Fibroblast of lung (primary cell): ENCODE measurements around the gene ABCA2. TPM values are rescaled to one million over a fixed set of nuclear protein-coding genes. Genes with fewer than 3 reads are reported as not detected.

Experiments used
- DNase-seq, 2 donors: peaks; one replicate each; pipeline versions ENCODE4 v3.0.0 to v3.0.0-alpha.2; 2010; ENCODE audit warnings: low read depth in 2 of 2
- H2AFZ ChIP-seq: 2 replicates; pipeline ENCODE4 v1.5.1; 2012; ENCODE audit warnings: low read length, control low read depth, inconsistent platforms
- H3K27ac ChIP-seq: 2 replicates; pipeline ENCODE4 v1.5.1; 2011; ENCODE audit warnings: low read length, control low read depth; ENCODE audit not compliant: insufficient read depth
- H3K27me3 ChIP-seq: 2 replicates; pipeline ENCODE4 v1.5.1; 2011; ENCODE audit warnings: mild to moderate bottlenecking, low read length; ENCODE audit not compliant: control insufficient read depth, insufficient read depth
- H3K36me3 ChIP-seq: 2 replicates; pipeline ENCODE4 v1.5.1; 2011; ENCODE audit warnings: low read length; ENCODE audit not compliant: control insufficient read depth, insufficient read depth
- H3K4me1 ChIP-seq: 2 replicates; pipeline ENCODE4 v1.5.1; 2011; ENCODE audit warnings: low read length; ENCODE audit not compliant: control insufficient read depth, insufficient read depth; ENCODE audit errors: extremely low read depth
- H3K4me2 ChIP-seq: 2 replicates; pipeline ENCODE4 v1.5.1; 2011; ENCODE audit warnings: low read length, control low read depth; ENCODE audit not compliant: insufficient read depth; ENCODE audit errors: extremely low read depth
- H3K4me3 ChIP-seq, 4 experiments: fragments of 200-600 bp in 1 of 4; sonication (generic) in 1 of 4; replicated peaks in 1 of 4; 2 replicates each; pipeline ENCODE4 v1.5.1; 2011 to 2016; ENCODE audit warnings: low read length in 4 of 4, low read depth in 3 of 4, mild to moderate bottlenecking in 3 of 4, control low read depth in 2 of 4, inconsistent platforms in 1 of 4, mixed read lengths in 1 of 4; ENCODE audit not compliant: insufficient read depth in 1 of 4; ENCODE audit errors: control extremely low read depth in 1 of 4
- H3K79me2 ChIP-seq: 2 replicates; pipeline ENCODE4 v1.5.1; 2012; ENCODE audit warnings: mild to moderate bottlenecking, low read length, inconsistent platforms; ENCODE audit not compliant: control insufficient read depth, insufficient read depth
- H3K9ac ChIP-seq: 2 replicates; pipeline ENCODE4 v1.5.1; 2011; ENCODE audit warnings: mild to moderate bottlenecking, low read length, control low read depth; ENCODE audit not compliant: insufficient read depth
- H3K9me3 ChIP-seq: 2 replicates; pipeline ENCODE4 v1.5.1; 2012; ENCODE audit warnings: low read depth, low read length; ENCODE audit not compliant: control insufficient read depth, insufficient read depth
- H4K20me1 ChIP-seq: 2 replicates; pipeline ENCODE4 v1.5.1; 2011; ENCODE audit warnings: low read length; ENCODE audit not compliant: control insufficient read depth, insufficient read depth; ENCODE audit errors: extremely low read depth
- CTCF ChIP-seq, 2 donors: IDR thresholded peaks in 1 of 2; conservative IDR thresholded peaks in 1 of 2; 1 replicate in 1 of 2; 2 replicates in 1 of 2; pipeline ENCODE4 v1.5.1; 2011 to 2012; ENCODE audit warnings: low read length in 2 of 2, control low read depth in 1 of 2, inconsistent platforms in 1 of 2, low read depth in 1 of 2, mild to moderate bottlenecking in 1 of 2
- EZH2 ChIP-seq: IDR thresholded peaks from 2 replicates; pipeline ENCODE4 v1.5.1; 2012; ENCODE audit warnings: low read length, control low read depth, mild to moderate bottlenecking; ENCODE audit errors: missing control alignments
- polyA plus RNA-seq, 2 donors: library from polyadenylated mRNA; depleted of rRNA in 1 of 2; stranded (reverse) in 1 of 2; unstranded in 1 of 2; fragments of >200 nt; gene quantifications; 2 replicates each; pipeline ENCODE4 v1.2.1, GENCODE V29; 2011 to 2012; ENCODE audit warnings: missing spikeins in 1 of 2
- total RNA-seq: library from RNA; depleted of rRNA; stranded (reverse); fragments of >200 nt; gene quantifications from 2 replicates; pipeline ENCODE4 v1.2.1, GENCODE V29; 2014

Gene ABCA2
- total and polyA plus RNA-seq, 2 donors (not counting 1 experiment from before 2014, with no cell fraction given), result 8.5 to 21.8 TPM

GRCh38 chr9:136957461-136957860 lies 70.6 kb downstream of the ABCA2 start:
- Histone ChIP-seq H3K27ac (no peak overlapping the region), H3K9me3 (no peaks in the 10 kb centered on the region), H2AFZ (no peak overlapping the region), H3K4me3 (no peak overlapping the region), H3K4me1 (no peaks in the 10 kb centered on the region), H3K4me2 (no peak overlapping the region), H4K20me1 (no peaks in the 10 kb centered on the region), H3K27me3 (no peaks in the 10 kb centered on the region), H3K9ac (no peak overlapping the region), H3K79me2 (no peaks in the 10 kb centered on the region), H3K36me3 (no peaks in the 10 kb centered on the region)
- TF ChIP-seq CTCF (conservative IDR thresholded peaks at IDR 0.05 in 1 of 2, IDR thresholded peaks at IDR 0.05 in 1 of 2; ENCODE audit: low read depth in 1 of 2, low read length in 2 of 2), result no peak
- no peak for TF ChIP-seq EZH2
- DNase-seq, result no peak

Other genes with a start within 250 kb of the ABCA2 start
Only the 30 nearest of the 38 such genes appear.
- gene AJM1, start 185.8 kb downstream of the ABCA2 start, total RNA-seq, result 1.7 and 1.8 TPM in 2 replicates
- gene AJM1, start 185.8 kb downstream of the ABCA2 start, polyA plus RNA-seq, result 0.15 and 0.19 TPM in 2 replicates
- gene PHPT1, start 178.8 kb downstream of the ABCA2 start, total RNA-seq, result 175 and 190 TPM in 2 replicates
- gene PHPT1, start 178.8 kb downstream of the ABCA2 start, polyA plus RNA-seq, result 99.6 and 108 TPM in 2 replicates
- 3.3 and 4.6 TPM in 2 replicates for gene MAMDC4, start 175.9 kb downstream of the ABCA2 start, total RNA-seq
- 0.30 and 0.37 TPM in 2 replicates for gene MAMDC4, start 175.9 kb downstream of the ABCA2 start, polyA plus RNA-seq
- gene EDF1, start 161.9 kb downstream of the ABCA2 start, total RNA-seq, result 279 and 317 TPM in 2 replicates
- gene EDF1, start 161.9 kb downstream of the ABCA2 start, polyA plus RNA-seq, result 309 and 387 TPM in 2 replicates
- 8.0 and 8.4 TPM in 2 replicates for gene TRAF2, start 141.7 kb downstream of the ABCA2 start, total RNA-seq
- gene TRAF2, start 141.7 kb downstream of the ABCA2 start, polyA plus RNA-seq, result 3.7 and 4.3 TPM in 2 replicates
- gene FBXW5, start 83.5 kb downstream of the ABCA2 start, total RNA-seq, result 136 and 166 TPM in 2 replicates
- gene FBXW5, start 83.5 kb downstream of the ABCA2 start, polyA plus RNA-seq, result 31.3 and 39.9 TPM in 2 replicates
- 1.2 TPM in 1 of 2 replicates, not detected in the other for gene C8G, start 83.0 kb downstream of the ABCA2 start, total RNA-seq
- 0.40 TPM in 1 of 2 replicates, not detected in the other for gene C8G, start 83.0 kb downstream of the ABCA2 start, polyA plus RNA-seq
- gene LCN12, start 76.0 kb downstream of the ABCA2 start, total RNA-seq, result 0.17 TPM in 1 of 2 replicates, not detected in the other
- 0.02 TPM in 1 of 2 replicates, not detected in the other for gene LCN12, start 76.0 kb downstream of the ABCA2 start, polyA plus RNA-seq
- 89.9 and 90.3 TPM in 2 replicates for gene PTGDS, start 50.7 kb downstream of the ABCA2 start, total RNA-seq
- 2.0 and 4.9 TPM in 2 replicates for gene PTGDS, start 50.7 kb downstream of the ABCA2 start, polyA plus RNA-seq
- gene LCNL1, start 45.2 kb downstream of the ABCA2 start, total RNA-seq, result 3.3 and 6.3 TPM in 2 replicates
- 0.75 and 1.4 TPM in 2 replicates for gene LCNL1, start 45.2 kb downstream of the ABCA2 start, polyA plus RNA-seq
- gene PAXX, start 35.8 kb downstream of the ABCA2 start, total RNA-seq, result 13.7 and 14.9 TPM in 2 replicates
- 6.1 and 9.9 TPM in 2 replicates for gene PAXX, start 35.8 kb downstream of the ABCA2 start, polyA plus RNA-seq
- gene CLIC3, start 31.7 kb downstream of the ABCA2 start, total RNA-seq, result 1.3 and 3.5 TPM in 2 replicates
- gene CLIC3, start 31.7 kb downstream of the ABCA2 start, polyA plus RNA-seq, result 0.98 and 1.5 TPM in 2 replicates
- gene FUT7, start 3.9 kb upstream of the ABCA2 start, total RNA-seq, result not detected in 2 replicates
- not detected in 2 replicates for gene FUT7, start 3.9 kb upstream of the ABCA2 start, polyA plus RNA-seq
- 10.5 and 15.7 TPM in 2 replicates for gene NPDC1, start 17.9 kb upstream of the ABCA2 start, total RNA-seq
- 9.0 and 12.1 TPM in 2 replicates for gene NPDC1, start 17.9 kb upstream of the ABCA2 start, polyA plus RNA-seq
- gene ENTPD2, start 25.8 kb upstream of the ABCA2 start, total RNA-seq, result under 0.01 TPM in 2 replicates
- not detected in 2 replicates for gene ENTPD2, start 25.8 kb upstream of the ABCA2 start, polyA plus RNA-seq
- gene SAPCD2, start 42.3 kb upstream of the ABCA2 start, total RNA-seq, result 0.26 and 2.8 TPM in 2 replicates
- gene SAPCD2, start 42.3 kb upstream of the ABCA2 start, polyA plus RNA-seq, result 0.85 and 2.7 TPM in 2 replicates
- 15.7 and 21.1 TPM in 2 replicates for gene UAP1L1, start 49.3 kb upstream of the ABCA2 start, total RNA-seq
- gene UAP1L1, start 49.3 kb upstream of the ABCA2 start, polyA plus RNA-seq, result 16.4 and 17.9 TPM in 2 replicates
- gene MAN1B1, start 58.7 kb upstream of the ABCA2 start, total RNA-seq, result 63.2 and 96.6 TPM in 2 replicates
- gene MAN1B1, start 58.7 kb upstream of the ABCA2 start, polyA plus RNA-seq, result 43.0 and 45.5 TPM in 2 replicates
- 93.0 and 126 TPM in 2 replicates for gene DPP7, start 86.5 kb upstream of the ABCA2 start, total RNA-seq
- gene DPP7, start 86.5 kb upstream of the ABCA2 start, polyA plus RNA-seq, result 28.6 and 44.3 TPM in 2 replicates
- gene GRIN1, start 110.9 kb upstream of the ABCA2 start, total RNA-seq, result under 0.01 TPM in 1 of 2 replicates, not detected in the other
- 0.06 and 0.08 TPM in 2 replicates for gene GRIN1, start 110.9 kb upstream of the ABCA2 start, polyA plus RNA-seq
- not detected in 2 replicates for gene LRRC26, start 141.8 kb upstream of the ABCA2 start, total RNA-seq
- not detected in 2 replicates for gene LRRC26, start 141.8 kb upstream of the ABCA2 start, polyA plus RNA-seq
- gene TMEM210, start 143.8 kb upstream of the ABCA2 start, total RNA-seq, result not detected in 2 replicates
- gene TMEM210, start 143.8 kb upstream of the ABCA2 start, polyA plus RNA-seq, result not detected in 2 replicates
- gene ANAPC2, start 160.3 kb upstream of the ABCA2 start, total RNA-seq, result 15.9 and 18.0 TPM in 2 replicates
- gene ANAPC2, start 160.3 kb upstream of the ABCA2 start, polyA plus RNA-seq, result 9.1 and 12.3 TPM in 2 replicates
- gene SSNA1, start 160.4 kb upstream of the ABCA2 start, total RNA-seq, result 56.3 and 58.3 TPM in 2 replicates
- 37.7 and 51.2 TPM in 2 replicates for gene SSNA1, start 160.4 kb upstream of the ABCA2 start, polyA plus RNA-seq
- gene TPRN, start 172.5 kb upstream of the ABCA2 start, total RNA-seq, result 5.1 and 5.8 TPM in 2 replicates
- 1.6 and 2.3 TPM in 2 replicates for gene TPRN, start 172.5 kb upstream of the ABCA2 start, polyA plus RNA-seq
- gene TMEM203, start 177.4 kb upstream of the ABCA2 start, total RNA-seq, result 36.2 and 36.3 TPM in 2 replicates
- 38.6 and 44.9 TPM in 2 replicates for gene TMEM203, start 177.4 kb upstream of the ABCA2 start, polyA plus RNA-seq
- 2.6 and 3.1 TPM in 2 replicates for gene NDOR1, start 177.5 kb upstream of the ABCA2 start, total RNA-seq
- gene NDOR1, start 177.5 kb upstream of the ABCA2 start, polyA plus RNA-seq, result 2.4 and 5.6 TPM in 2 replicates
- 0.26 and 0.33 TPM in 2 replicates for gene RNF208, start 194.0 kb upstream of the ABCA2 start, total RNA-seq
- 0.14 and 0.34 TPM in 2 replicates for gene RNF208, start 194.0 kb upstream of the ABCA2 start, polyA plus RNA-seq
- gene CYSRT1, start 196.9 kb upstream of the ABCA2 start, total RNA-seq, result 0.51 and 0.66 TPM in 2 replicates
- gene CYSRT1, start 196.9 kb upstream of the ABCA2 start, polyA plus RNA-seq, result 0.19 and 0.25 TPM in 2 replicates
- under 0.01 TPM in 1 of 2 replicates, not detected in the other for gene RNF224, start 199.3 kb upstream of the ABCA2 start, total RNA-seq
- not detected in 2 replicates for gene RNF224, start 199.3 kb upstream of the ABCA2 start, polyA plus RNA-seq